ENCODE results near the gene MGMT.

- no peak for TF ChIP-seq POLR2A (IDR thresholded peaks at IDR 0.05; ENCODE audit: low read depth)
- TF ChIP-seq CTCF (IDR thresholded peaks at IDR 0.05) = no peak
- no peak for TF ChIP-seq EP300 (IDR thresholded peaks at IDR 0.05)
These were observed 186.4 kb downstream of the MGMT start for GRCh38 chr10:129653428-129653827.
